WERI-Rb-1 (cell line): ENCODE data around the gene TNFAIP8.

Experiments
- DNase-seq: peaks from one replicate; pipeline ENCODE4 v3.0.0-alpha.2; 2020
- H3K27ac ChIP-seq: fragments of 250-450 bp; sonication (Bioruptor Pico); 2 replicates; pipeline ENCODE4 v1.5.1; 2020; ENCODE audit warnings: mild to moderate bottlenecking, moderate library complexity
- H3K27me3 ChIP-seq: fragments of 250-450 bp; sonication (Bioruptor Pico); 2 replicates; pipeline ENCODE4 v1.5.1; 2021; ENCODE audit warnings: mild to moderate bottlenecking, low read depth, moderate library complexity; ENCODE audit not compliant: insufficient read depth, severe bottlenecking
- H3K36me3 ChIP-seq: fragments of 250-450 bp; sonication (Bioruptor Pico); 2 replicates; pipeline ENCODE4 v1.5.1; 2020; ENCODE audit warnings: mild to moderate bottlenecking, moderate library complexity
- H3K4me3 ChIP-seq: 2 replicates; pipeline ENCODE4 v1.5.1; 2011; ENCODE audit warnings: low read depth, mild to moderate bottlenecking, control low read depth, low read length
- H3K9me3 ChIP-seq: fragments of 250-450 bp; sonication (Bioruptor Pico); 2 replicates; pipeline ENCODE4 v1.5.1; 2021; ENCODE audit warnings: mild to moderate bottlenecking, moderate library complexity; ENCODE audit not compliant: severe bottlenecking
- TF ChIP-seq, protein P1 (sequence below): IDR thresholded peaks from 2 replicates; pipeline ENCODE4 v1.5.1; 2011; ENCODE audit warnings: low read depth, mild to moderate bottlenecking, control low read depth, inconsistent platforms, low read length

Gene TNFAIP8

DNA sequence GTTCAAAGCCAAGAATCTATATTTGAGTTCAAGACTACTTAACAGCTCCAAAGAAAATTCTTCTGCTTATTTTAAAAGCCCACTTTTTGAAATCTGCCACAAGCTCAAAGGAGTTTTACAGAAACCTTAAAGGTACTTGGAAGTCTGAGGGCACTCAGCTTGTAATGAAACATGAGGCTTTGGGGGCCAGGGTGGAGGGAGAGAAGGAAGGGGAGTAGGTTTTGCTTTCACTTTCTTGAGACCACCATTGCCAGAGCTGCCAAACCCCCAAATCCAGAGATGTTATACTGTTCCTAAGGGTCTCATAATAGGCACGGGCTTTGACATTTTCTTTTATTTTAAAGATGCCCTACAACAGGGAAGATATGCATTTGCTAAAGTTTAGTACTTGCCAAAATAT, 42.6 kb upstream of the TNFAIP8 start:
- DNase-seq = no peak
- H3K27ac ChIP-seq = no peak overlapping the region
- H3K4me3 ChIP-seq = no peak overlapping the region
- TF ChIP-seq, protein P1, sequence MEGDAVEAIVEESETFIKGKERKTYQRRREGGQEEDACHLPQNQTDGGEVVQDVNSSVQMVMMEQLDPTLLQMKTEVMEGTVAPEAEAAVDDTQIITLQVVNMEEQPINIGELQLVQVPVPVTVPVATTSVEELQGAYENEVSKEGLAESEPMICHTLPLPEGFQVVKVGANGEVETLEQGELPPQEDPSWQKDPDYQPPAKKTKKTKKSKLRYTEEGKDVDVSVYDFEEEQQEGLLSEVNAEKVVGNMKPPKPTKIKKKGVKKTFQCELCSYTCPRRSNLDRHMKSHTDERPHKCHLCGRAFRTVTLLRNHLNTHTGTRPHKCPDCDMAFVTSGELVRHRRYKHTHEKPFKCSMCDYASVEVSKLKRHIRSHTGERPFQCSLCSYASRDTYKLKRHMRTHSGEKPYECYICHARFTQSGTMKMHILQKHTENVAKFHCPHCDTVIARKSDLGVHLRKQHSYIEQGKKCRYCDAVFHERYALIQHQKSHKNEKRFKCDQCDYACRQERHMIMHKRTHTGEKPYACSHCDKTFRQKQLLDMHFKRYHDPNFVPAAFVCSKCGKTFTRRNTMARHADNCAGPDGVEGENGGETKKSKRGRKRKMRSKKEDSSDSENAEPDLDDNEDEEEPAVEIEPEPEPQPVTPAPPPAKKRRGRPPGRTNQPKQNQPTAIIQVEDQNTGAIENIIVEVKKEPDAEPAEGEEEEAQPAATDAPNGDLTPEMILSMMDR = no peak
- no peaks in the 10 kb centered on the region for H3K9me3 ChIP-seq
- H3K27me3 ChIP-seq = no peaks in the 10 kb centered on the region
- no peaks in the 10 kb centered on the region for H3K36me3 ChIP-seq

DNA sequence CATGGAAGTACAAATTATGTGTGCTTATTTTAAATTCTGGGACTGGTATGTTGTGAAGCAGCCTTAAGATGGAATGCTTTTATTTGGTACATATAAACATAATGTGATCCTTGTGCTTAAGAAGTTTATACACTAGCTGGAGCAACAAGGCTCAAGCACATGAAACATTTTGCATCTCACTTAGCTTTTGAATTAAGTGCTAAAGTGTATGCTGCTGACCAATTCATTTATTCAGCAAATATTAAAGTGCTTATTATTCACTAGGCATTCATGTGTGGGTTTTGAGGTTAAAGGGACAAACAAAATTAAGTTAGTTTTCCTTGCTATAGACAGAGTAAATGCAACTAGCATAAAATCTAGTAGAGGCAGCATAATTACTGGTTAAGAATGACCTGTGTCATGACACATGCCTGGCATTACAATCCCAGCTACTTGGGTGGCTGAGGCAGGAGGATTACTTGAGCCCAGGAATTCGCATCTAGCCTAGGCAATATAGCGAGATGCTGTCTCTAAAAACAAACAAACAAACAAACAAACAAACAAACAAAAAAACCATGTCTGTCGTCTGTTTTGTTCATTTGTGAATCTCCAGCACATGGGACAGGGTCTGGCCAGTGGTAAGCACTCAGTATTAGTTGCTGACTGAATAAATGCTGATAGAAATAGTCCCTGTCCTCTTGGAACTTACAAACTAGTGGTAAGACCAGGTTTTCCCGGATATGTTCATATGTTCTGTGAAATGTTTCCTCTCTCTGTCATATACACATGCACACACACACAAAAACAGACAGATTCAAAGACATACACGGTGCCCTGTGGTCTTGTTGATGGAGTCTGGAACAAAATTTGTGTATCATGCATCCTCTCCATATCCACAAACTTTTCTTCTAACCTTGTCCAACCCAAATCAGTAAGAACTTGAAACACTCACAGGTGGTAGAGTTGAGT, 41.9 kb upstream of the TNFAIP8 start:
- no peak for DNase-seq
- TF ChIP-seq, protein P1 = no peak
- Histone ChIP-seq H3K27ac (no peak overlapping the region), H3K9me3 (no peaks in the 10 kb centered on the region), H3K27me3 (no peaks in the 10 kb centered on the region), H3K4me3 (no peak overlapping the region), H3K36me3 (no peaks in the 10 kb centered on the region)

DNA sequence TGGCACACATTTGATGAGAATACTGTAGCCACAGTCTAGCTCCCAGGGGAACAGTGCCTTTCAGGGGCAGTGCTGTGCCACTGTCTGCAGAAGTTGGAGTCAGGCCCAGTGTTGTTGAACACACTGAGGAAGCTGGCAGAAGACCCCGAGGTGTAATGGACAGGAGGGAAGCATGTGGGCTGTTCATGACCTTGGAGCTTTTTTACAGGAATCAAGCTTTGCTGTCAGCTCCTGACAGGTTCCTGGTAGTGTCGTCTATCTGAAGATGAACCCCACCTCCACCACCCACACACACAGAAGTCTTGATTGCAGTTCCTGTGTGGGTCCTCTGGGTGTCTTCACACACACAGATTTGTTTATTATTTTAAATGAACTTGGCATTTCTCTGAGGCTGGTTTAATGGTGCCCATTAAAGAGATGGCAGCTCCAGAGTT, 40.3 kb upstream of the TNFAIP8 start:
- H3K27me3 ChIP-seq = no peaks in the 10 kb centered on the region
- DNase-seq = peak; percentile 37
- H3K4me3 ChIP-seq = no peak overlapping the region
- no peaks in the 10 kb centered on the region for H3K9me3 ChIP-seq
- TF ChIP-seq, protein P1 = peak; percentile 32
- H3K27ac ChIP-seq = no peak overlapping the region
- no peaks in the 10 kb centered on the region for H3K36me3 ChIP-seq

DNA sequence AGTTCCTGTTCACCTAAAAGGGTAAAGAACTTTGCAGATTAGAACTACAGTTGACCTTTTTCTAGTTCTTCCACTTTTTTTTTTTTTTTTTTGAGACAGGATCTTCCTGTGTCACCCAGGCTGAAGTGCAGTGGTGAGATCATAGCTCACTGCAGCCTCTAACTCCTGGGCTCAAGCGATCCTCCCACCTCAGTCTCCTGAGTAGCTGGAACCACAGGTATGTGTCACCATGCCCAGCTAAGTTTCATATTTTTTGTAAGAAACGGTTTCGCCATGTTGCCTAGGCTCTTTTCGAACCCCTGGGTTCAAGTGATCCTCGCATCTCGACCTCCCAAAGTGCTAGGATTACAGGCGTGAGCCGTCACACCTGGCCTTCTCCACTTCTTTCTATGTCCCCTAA, 39.7 kb upstream of the TNFAIP8 start:
- no peaks in the 10 kb centered on the region for H3K27me3 ChIP-seq
- DNase-seq = no peak
- H3K4me3 ChIP-seq = no peak overlapping the region
- no peaks in the 10 kb centered on the region for H3K36me3 ChIP-seq
- no peak overlapping the region for H3K27ac ChIP-seq
- TF ChIP-seq, protein P1 = no peak
- no peaks in the 10 kb centered on the region for H3K9me3 ChIP-seq

DNA sequence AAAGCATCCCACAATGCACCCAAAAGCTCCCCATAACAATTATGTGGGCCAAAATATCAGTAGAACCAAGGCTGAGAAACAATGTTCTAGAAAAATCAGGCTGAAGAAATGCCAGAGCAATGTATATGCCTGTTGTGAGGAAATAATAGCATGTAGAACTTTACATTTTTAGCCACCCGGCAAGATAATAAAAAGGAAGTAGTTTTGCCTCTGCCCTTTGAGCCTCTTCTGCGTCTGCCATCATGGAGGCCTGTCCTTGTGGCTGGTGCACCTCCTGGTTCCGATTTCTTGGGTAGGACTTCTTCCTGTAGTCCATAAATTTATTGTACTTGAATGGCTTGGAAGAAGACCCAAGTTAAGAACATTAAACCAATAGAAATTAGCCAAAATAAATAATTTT, 38.9 kb upstream of the TNFAIP8 start:
- no peak for DNase-seq
- Histone ChIP-seq H3K9me3 (no peaks in the 10 kb centered on the region), H3K27me3 (no peaks in the 10 kb centered on the region), H3K4me3 (no peak overlapping the region), H3K36me3 (no peaks in the 10 kb centered on the region), H3K27ac (no peak overlapping the region)
- TF ChIP-seq, protein P1 = no peak
